ENCODE results near the gene KIF26A.

DNA sequence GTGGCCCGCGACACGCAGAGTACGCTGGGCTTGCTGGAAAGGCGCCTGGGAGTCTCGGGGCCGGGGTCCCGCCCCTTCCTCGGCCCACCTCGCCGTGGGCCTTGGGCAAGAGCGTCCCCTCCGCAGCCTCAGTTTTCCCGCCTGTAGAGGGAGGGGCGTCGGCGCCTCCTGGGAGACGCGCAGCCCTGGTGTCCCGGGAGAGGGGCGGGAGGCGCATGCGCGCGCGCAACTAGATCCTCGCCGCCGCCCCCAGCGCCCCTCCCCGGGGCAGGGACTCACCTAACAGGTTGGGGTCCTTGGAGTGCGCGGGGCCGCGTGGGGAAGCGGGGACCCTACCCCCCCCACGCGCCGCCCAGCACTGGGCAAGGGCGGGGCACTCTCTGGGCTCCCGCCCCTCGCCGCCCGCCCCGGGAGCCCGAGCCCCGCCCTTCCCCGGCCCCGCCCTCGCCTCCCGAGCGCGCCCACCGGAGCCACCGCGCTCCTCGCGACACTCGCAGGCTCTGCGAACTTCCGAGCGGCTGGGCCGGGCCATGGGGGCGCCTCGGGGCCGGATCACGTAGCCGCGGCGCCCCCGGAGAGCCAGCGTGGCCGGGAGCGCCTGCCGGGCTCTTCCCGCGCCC lies at the start of gene KIF26A:
- TF ChIP-seq POLR2A (IDR thresholded peaks at IDR 0.05; ENCODE audit: extremely low read depth, insufficient read length), result no peak
- TF ChIP-seq, protein P1, sequence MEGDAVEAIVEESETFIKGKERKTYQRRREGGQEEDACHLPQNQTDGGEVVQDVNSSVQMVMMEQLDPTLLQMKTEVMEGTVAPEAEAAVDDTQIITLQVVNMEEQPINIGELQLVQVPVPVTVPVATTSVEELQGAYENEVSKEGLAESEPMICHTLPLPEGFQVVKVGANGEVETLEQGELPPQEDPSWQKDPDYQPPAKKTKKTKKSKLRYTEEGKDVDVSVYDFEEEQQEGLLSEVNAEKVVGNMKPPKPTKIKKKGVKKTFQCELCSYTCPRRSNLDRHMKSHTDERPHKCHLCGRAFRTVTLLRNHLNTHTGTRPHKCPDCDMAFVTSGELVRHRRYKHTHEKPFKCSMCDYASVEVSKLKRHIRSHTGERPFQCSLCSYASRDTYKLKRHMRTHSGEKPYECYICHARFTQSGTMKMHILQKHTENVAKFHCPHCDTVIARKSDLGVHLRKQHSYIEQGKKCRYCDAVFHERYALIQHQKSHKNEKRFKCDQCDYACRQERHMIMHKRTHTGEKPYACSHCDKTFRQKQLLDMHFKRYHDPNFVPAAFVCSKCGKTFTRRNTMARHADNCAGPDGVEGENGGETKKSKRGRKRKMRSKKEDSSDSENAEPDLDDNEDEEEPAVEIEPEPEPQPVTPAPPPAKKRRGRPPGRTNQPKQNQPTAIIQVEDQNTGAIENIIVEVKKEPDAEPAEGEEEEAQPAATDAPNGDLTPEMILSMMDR (IDR thresholded peaks at IDR 0.05; ENCODE audit: low read depth, low read length), result no peak
